ENCODE results near the gene FAM20A.
"Not testable (repeated sequence)": the region's sequence is repeated elsewhere in the genome, so short reads cannot be mapped to it uniquely, and the experiment has no call there.

The FAM20A gene

GRCh38 chr17:68564415-68565111 lies 36.6 kb downstream of the FAM20A start:
- DNase-seq = no peak

GRCh38 chr17:68562736-68563135 lies 38.4 kb downstream of the FAM20A start:
- DNase-seq = no peak

- DNase-seq = no peak
These were observed 40.0 kb downstream of the FAM20A start for GRCh38 chr17:68560966-68561720.

GRCh38 chr17:68559316-68559715 lies 41.9 kb downstream of the FAM20A start:
- no peak for DNase-seq

- DNase-seq = no peak
These were observed 44.6 kb downstream of the FAM20A start for GRCh38 chr17:68556551-68556950.

- no peak for DNase-seq
These were observed 56.9 kb downstream of the FAM20A start for GRCh38 chr17:68544111-68544915.

GRCh38 chr17:68542698-68543463 lies 58.3 kb downstream of the FAM20A start:
- no peak for DNase-seq

- no peak for DNase-seq
These were observed 59.4 kb downstream of the FAM20A start for GRCh38 chr17:68541816-68542215.

- DNase-seq = no peak
These were observed 60.2 kb downstream of the FAM20A start for GRCh38 chr17:68540981-68541380.

GRCh38 chr17:68539548-68540467 lies 61.4 kb downstream of the FAM20A start:
- peak; percentile 45 for DNase-seq

- no peak for DNase-seq
These were observed 65.2 kb downstream of the FAM20A start for GRCh38 chr17:68535922-68536321.

GRCh38 chr17:68534695-68535088 lies 66.5 kb downstream of the FAM20A start:
- no peak for DNase-seq

- DNase-seq = no peak
These were observed 67.1 kb downstream of the FAM20A start for GRCh38 chr17:68533887-68534694.

- no peak for DNase-seq
These were observed 68.3 kb downstream of the FAM20A start for GRCh38 chr17:68532826-68533225.

GRCh38 chr17:68531252-68531651 lies 69.9 kb downstream of the FAM20A start:
- no peak for DNase-seq

- no peak for DNase-seq
These were observed 73.9 kb downstream of the FAM20A start for GRCh38 chr17:68527314-68527713.

- DNase-seq = no peak
These were observed 74.6 kb downstream of the FAM20A start for GRCh38 chr17:68526548-68526947.

- no peak for DNase-seq
These were observed 78.9 kb downstream of the FAM20A start for GRCh38 chr17:68522266-68522665.

GRCh38 chr17:68519911-68520310 lies 81.3 kb downstream of the FAM20A start:
- no peak for DNase-seq

- not testable (repeated sequence) for DNase-seq
These were observed 82.1 kb downstream of the FAM20A start for GRCh38 chr17:68519051-68519450.
